Activated CD4-positive, CD25-positive, alpha-beta regulatory T cell treated with anti-CD3 and anti-CD28 coated beads, Interleukin-2, amount 50 U/mL, for 24 hours (primary cell): ENCODE results near the gene SIPA1.
A peak's percentile ranks its signal among the peaks of the same experiment; 100 is the strongest.
"Not testable (repeated sequence)": the region's sequence is repeated elsewhere in the genome, so short reads cannot be mapped to it uniquely, and the experiment has no call there.

Experiments used
- ATAC-seq, 2 donors: fragments of 150-1000 bp; cut with Tn5 transposase; one replicate each; pipeline ENCODE4 v1.10.0; 2021; ENCODE audit warnings: mild to moderate bottlenecking in 1 of 2, moderate library complexity in 1 of 2

SIPA1 gene

GRCh38 chr11:65623852-65624616 lies 13.9 kb upstream of the SIPA1 start:
- no peak for ATAC-seq

- ATAC-seq = no peak
Measured at GRCh38 chr11:65624931-65625627, 12.8 kb upstream of the SIPA1 start.

- ATAC-seq = peak; percentile 74 to 81
Measured at GRCh38 chr11:65625628-65626342, 12.1 kb upstream of the SIPA1 start.

- no peak for ATAC-seq
Measured at GRCh38 chr11:65627202-65627601, 10.7 kb upstream of the SIPA1 start.

GRCh38 chr11:65629579-65629978 lies 8.3 kb upstream of the SIPA1 start:
- ATAC-seq = no peak

- no peak for ATAC-seq
Measured at GRCh38 chr11:65630215-65630614, 7.7 kb upstream of the SIPA1 start.

- no peak for ATAC-seq
Measured at GRCh38 chr11:65633390-65634108, 4.4 kb upstream of the SIPA1 start.

GRCh38 chr11:65634109-65634436 lies 3.8 kb upstream of the SIPA1 start:
- no peak for ATAC-seq

GRCh38 chr11:65634440-65634839 lies 3.5 kb upstream of the SIPA1 start:
- ATAC-seq = no peak

GRCh38 chr11:65634905-65635731 lies 2.8 kb upstream of the SIPA1 start:
- ATAC-seq = no peak

GRCh38 chr11:65636108-65637031 lies 1.5 kb upstream of the SIPA1 start:
- ATAC-seq = no peak

GRCh38 chr11:65637032-65637557 lies 806 bp upstream of the SIPA1 start:
- ATAC-seq = no peak

- not testable (repeated sequence) for ATAC-seq
Measured at GRCh38 chr11:65639228-65639597, 1.3 kb downstream of the SIPA1 start.

GRCh38 chr11:65639623-65640482 lies 2.0 kb downstream of the SIPA1 start:
- ATAC-seq = peak; percentile 6 to 13

GRCh38 chr11:65640483-65641296 lies 2.8 kb downstream of the SIPA1 start:
- peak in 1 of 2 donors; percentile 21 for ATAC-seq

GRCh38 chr11:65641297-65642013 lies 3.6 kb downstream of the SIPA1 start:
- no peak for ATAC-seq

- ATAC-seq = no peak
Measured at GRCh38 chr11:65642014-65642671, 4.2 kb downstream of the SIPA1 start.

- no peak for ATAC-seq
Measured at GRCh38 chr11:65643971-65644370, 6.1 kb downstream of the SIPA1 start.
